Measurements from ENCODE around the gene NBEA.
A peak's percentile ranks its signal among the peaks of the same experiment; 100 is the strongest.
"Not testable (repeated sequence)": the region's sequence is repeated elsewhere in the genome, so short reads cannot be mapped to it uniquely, and the experiment has no call there.

NBEA gene

DNA sequence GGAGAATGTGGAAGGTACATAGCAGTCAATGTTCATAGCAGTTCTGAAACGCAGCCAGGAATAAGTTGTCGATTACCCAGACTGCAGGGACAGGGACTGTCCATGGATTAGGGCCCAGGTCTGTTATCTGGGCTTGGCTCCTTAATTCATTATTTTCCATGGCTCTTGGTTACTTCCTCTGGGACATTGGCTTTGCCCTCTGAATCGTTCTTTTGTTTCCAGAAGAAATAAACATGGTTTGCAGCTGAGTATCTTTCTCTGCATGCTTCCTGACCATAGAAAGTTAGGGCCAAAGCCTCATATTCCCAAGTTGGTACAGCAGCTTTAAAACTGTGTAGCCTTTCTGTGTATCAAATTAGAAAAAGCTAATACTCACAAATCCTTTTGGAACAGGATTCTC is 656.2 kb downstream of the NBEA start:
- DNase-seq = no peak

DNA sequence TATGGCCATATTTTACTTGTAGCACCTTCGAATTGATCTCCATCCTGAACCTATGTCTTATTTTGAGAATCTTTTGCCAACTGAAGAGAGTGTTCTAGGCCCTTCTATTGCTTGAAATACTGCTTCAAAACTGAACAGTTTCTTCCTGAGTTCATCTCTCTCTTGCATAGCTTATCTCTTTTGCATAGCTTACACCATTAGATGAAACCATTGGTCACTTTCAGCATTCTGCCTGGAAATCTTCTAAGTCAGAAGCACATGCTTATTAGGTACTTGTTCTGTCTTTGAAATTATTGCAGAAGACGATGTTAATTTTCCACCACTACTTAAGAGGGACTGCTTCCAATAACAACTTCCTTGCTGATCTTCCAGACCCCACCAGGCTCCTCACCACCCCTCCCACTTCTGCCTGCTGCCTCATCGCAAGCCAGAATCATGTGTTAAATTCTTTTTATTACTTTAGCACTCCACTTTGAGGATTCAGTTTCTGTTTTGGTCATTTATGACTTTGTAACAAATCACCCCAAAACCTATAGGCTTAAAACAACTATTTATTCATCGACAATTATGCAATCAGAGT is 656.8 kb downstream of the NBEA start:
- DNase-seq = no peak

- no peak for DNase-seq
These were observed 657.3 kb downstream of the NBEA start for GRCh38 chr13:35599384-35599783.

- DNase-seq = no peak
These were observed 658.1 kb downstream of the NBEA start for GRCh38 chr13:35600137-35600536.

- no peak for DNase-seq
These were observed 661.7 kb downstream of the NBEA start for GRCh38 chr13:35603593-35604285.

GRCh38 chr13:35614666-35615065 is 672.6 kb downstream of the NBEA start:
- no peak for DNase-seq

GRCh38 chr13:35617420-35617819 is 675.4 kb downstream of the NBEA start:
- DNase-seq = no peak

GRCh38 chr13:35618565-35619083 is 676.6 kb downstream of the NBEA start:
- no peak for DNase-seq

GRCh38 chr13:35621989-35622388 is 679.9 kb downstream of the NBEA start:
- DNase-seq = no peak

- no peak for DNase-seq
These were observed 687.0 kb downstream of the NBEA start for GRCh38 chr13:35629026-35629425.

- peak; percentile 15 to 60 for DNase-seq
These were observed 688.6 kb downstream of the NBEA start for GRCh38 chr13:35630551-35631275.

GRCh38 chr13:35631666-35632065 is 689.6 kb downstream of the NBEA start:
- no peak for DNase-seq

DNA sequence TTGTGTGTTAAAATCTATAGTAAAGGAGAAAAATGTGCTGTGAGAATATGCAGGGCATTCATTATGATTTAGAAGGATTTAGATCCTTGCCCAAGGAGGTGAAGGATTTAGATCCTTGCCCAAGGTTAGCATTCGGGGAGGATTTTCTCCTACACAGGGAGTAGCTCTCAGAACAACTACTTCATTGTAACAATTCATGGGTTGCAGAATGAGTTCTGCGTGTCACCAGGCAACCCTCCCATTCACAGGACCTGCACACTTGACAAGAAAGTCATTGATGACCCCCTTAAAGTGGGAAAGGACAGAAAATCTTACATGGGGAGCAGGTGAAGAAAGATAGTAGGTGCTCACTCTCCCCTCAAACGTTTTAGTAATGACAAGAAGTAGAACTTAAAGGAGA is 701.6 kb downstream of the NBEA start:
- DNase-seq = no peak

DNA sequence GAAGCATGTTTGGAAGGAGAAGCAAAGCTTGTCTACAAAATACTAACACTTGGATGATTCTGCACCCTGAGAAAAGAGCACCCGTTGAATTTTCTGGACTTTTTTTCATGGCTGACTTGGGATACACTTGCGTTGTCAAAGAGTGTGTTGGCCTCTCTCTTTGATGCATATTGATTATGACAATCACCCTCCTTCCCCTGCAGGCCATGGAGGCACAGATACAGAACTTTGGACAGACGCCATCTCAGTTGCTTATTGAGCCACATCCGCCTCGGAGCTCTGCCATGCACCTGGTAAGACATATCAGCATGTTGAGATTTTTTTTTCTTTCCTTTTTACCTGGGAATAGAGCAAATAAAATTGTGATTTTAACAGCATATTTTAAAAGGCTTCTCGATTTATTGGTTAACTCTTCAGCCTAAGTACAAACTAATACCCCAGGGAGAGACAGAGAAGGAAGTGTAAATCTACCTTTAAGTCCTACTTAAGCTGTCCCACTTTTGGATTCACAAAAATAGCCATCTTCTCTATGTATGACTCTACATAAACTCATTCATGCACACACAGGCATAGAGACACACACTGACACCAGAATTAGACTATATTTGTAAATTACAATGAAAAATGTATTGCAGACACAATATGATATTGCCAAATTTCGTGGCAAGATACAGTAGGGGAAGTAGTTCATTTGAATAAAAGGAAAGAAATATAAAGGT is 704.1 kb downstream of the NBEA start:
- no peak for DNase-seq

- DNase-seq = no peak
These were observed 706.1 kb downstream of the NBEA start for GRCh38 chr13:35648201-35648600.

DNA sequence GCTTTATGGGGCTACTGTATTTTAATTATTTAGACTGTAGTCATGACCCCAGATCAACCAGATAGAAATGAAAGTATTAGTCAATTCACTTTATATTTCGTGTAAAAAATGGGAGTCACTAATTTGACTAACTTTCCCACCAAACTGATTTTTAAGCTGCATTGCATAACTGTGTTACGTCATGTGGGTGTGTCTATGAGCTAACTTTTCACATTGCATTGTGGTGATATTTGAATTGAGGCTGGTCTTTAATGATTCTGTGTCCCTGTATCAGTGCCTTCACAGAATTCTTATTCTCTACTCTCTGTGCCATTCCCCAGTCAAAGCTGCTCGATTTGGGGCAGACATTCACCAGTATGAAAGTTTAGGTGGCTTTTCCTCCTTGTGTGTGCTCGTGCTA is 707.1 kb downstream of the NBEA start:
- no peak for DNase-seq

DNA sequence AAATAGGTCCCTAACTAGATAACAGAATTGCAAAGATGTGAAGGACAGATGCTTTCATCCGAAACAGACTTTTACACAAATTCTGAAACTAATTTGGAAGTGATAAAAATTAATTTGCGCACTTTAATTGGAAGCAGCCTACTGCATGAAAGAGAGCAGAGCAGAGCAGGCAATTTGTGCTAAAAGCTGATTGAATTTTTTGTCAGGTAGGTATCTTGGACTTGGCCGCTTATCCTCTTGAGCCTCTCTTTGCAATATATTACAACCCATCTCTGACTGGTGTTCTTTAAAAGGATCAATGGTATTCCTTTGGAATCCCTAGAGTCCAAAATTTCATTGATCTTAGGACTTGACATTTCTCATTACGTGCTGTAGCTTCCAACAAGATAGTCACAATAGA is 717.7 kb downstream of the NBEA start:
- DNase-seq = no peak

DNA sequence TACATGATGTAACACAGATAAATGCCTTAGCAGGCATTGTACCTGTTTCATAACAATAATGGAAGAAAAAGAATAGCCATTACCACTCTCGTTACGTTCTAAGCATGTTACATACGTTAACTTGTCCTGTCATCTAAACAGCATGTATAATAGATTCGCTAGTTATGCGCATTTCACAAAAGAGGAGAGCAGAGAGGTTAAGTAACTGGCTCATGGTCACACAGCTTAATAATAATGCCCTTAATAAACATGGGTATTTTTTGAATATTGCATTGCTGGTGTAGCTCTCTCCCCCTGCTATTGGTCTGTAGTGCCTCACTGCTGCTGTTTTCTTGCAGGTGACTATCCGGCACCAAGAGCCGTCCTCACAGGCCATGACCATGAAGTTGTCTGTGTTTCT is 722.7 kb downstream of the NBEA start:
- DNase-seq = no peak

- DNase-seq = no peak
These were observed 727.3 kb downstream of the NBEA start for GRCh38 chr13:35669321-35669720.

- DNase-seq = no peak
These were observed 730.5 kb downstream of the NBEA start for GRCh38 chr13:35672611-35673010.

DNA sequence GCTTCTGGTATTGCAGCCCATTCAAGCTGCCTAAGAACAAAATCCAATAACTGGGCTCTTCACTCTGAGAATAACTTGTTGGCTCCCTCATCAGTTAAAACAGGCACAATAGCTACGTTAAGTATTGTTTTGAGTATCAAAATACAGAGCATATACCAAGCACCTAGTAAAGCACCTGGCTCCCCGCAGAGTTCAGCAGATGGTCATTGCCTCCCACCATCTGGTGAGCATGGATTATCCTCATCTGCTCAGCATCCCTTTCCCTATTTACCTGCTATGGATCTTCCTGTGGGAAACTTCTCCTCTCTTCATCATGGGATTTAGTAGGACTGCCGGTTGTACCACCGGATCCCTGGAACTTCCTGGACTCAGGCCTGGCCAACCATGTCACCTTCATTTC is 733.6 kb downstream of the NBEA start:
- DNase-seq = no peak

- DNase-seq = not testable (repeated sequence)
These were observed 735.8 kb downstream of the NBEA start for GRCh38 chr13:35677863-35678262.

- DNase-seq = no peak
These were observed 739.6 kb downstream of the NBEA start for GRCh38 chr13:35681685-35682084.

Data from SW 1271 (cell line).